ENCODE measurements around the gene TNRC18. TPM values are rescaled to one million over a fixed set of nuclear protein-coding genes. Genes with fewer than 3 reads are reported as not detected.

Gene TNRC18
- total and polyA plus RNA-seq, 2 of the 8 experiments (the other 6 are each of a cell fraction or from before 2014, with no cell fraction given): 1.7 to 8.6 TPM

- Histone ChIP-seq H3K14ac (ENCODE audit: insufficient read length) (no peak overlapping the region), H3K23me2 (ENCODE audit: low read depth, low read length) (no peaks in the 10 kb centered on the region), H2BK20ac (ENCODE audit: low read length) (no peak overlapping the region), H3K18ac (ENCODE audit: extremely low read depth, low read length) (no peak overlapping the region), H3K4me3 (ENCODE audit: extremely low read depth in 1 of 4, insufficient read depth in 2 of 4, low read depth in 3 of 4, low read length in 4 of 4) (no peak overlapping the region), H3K79me2 (ENCODE audit: control insufficient read depth in 1 of 2, insufficient read depth in 2 of 2, low read length in 2 of 2) (no peaks in the 10 kb centered on the region), H3K9ac (replicated peaks in 1 of 4; ENCODE audit: extremely low read depth in 1 of 4, low read depth in 3 of 4, low read length in 3 of 4) (no peak overlapping the region), H3K4me2 (ENCODE audit: insufficient read depth in 1 of 2, low read depth in 2 of 2, low read length in 2 of 2) (no peak overlapping the region), H2BK120ac (replicated peaks; ENCODE audit: low read depth, low read length) (no peak overlapping the region), H4K20me1 (replicated peaks in 1 of 2; ENCODE audit: control insufficient read depth in 1 of 2, insufficient read depth in 2 of 2, low read length in 2 of 2) (no peaks in the 10 kb centered on the region), H2BK5ac (ENCODE audit: low read depth, low read length) (no peak overlapping the region), H4K91ac (replicated peaks; ENCODE audit: insufficient read length, low read length) (no peak overlapping the region), H4K5ac (ENCODE audit: insufficient read length, low read depth, low read length) (no peak overlapping the region), H3K36me3 (ENCODE audit: control insufficient read depth in 2 of 4, insufficient read depth in 4 of 4, low read length in 3 of 4) (no peaks in the 10 kb centered on the region), H3K27ac (ENCODE audit: low read depth, low read length) (no peak overlapping the region), H3K56ac (replicated peaks; ENCODE audit: insufficient read length, low read depth, low read length) (no peak overlapping the region), H2BK12ac (ENCODE audit: low read depth, low read length) (no peak overlapping the region), H4K8ac (ENCODE audit: extremely low read depth, insufficient read depth, low read length) (no peak overlapping the region), H3K23ac (ENCODE audit: insufficient read length) (no peak overlapping the region), H2BK15ac (ENCODE audit: low read length) (no peak overlapping the region), H3K27me3 (replicated peaks in 1 of 4; ENCODE audit: control insufficient read depth in 3 of 4, extremely low read depth in 1 of 4, insufficient read depth in 3 of 4, low read length in 3 of 4) (no peaks in the 10 kb centered on the region), H2AK5ac (ENCODE audit: low read depth, low read length) (no peak overlapping the region), H3K4ac (replicated peaks; ENCODE audit: insufficient read length, low read depth, low read length) (no peak overlapping the region), H2AFZ (ENCODE audit: low read length) (no peak overlapping the region), H3K9me3 (ENCODE audit: insufficient read depth in 2 of 2, low read depth in 1 of 2, low read length in 1 of 2) (no peaks in the 10 kb centered on the region), H3K4me1 (replicated peaks in 1 of 4; ENCODE audit: control insufficient read depth in 3 of 4, insufficient read depth in 4 of 4, low read length in 3 of 4) (peaks cover 0 to 4% (median 0%) of the 10 kb centered on the region in 4 experiments; a peak in 1 of 7 replicates), H3K79me1 (ENCODE audit: low read depth, low read length) (no peaks in the 10 kb centered on the region)
- CTCF ChIA-PET (ENCODE audit: partially characterized antibody): interaction anchor here (0.6 to 1.1 kb wide), 4 partner anchors 12 to 137 kb away, joined by 3 read pairs; no protein-coding TSS in a partner anchor
- DNase-seq (ENCODE audit: low read depth in 1 of 2, low spot score in 2 of 2): no peak
- WGBS, 2 experiments (ENCODE audit: extremely low coverage in 1 of 2, insufficient coverage in 1 of 2, insufficient read length in 1 of 2, insufficient replicate concordance in 2 of 2, low coverage in 1 of 2, low lambda C conversion rate in 2 of 2, missing lambda C conversion rate in 1 of 2): 98% methylated on average over 3 of the region's 3 CpGs; no CpG with 5 or more reads in 1 of the 2 experiments
- no peak for FAIRE-seq
- POLR2A ChIA-PET (ENCODE audit: partially characterized antibody): no interaction called here
- TF ChIP-seq CTCF (IDR thresholded peaks at IDR 0.05; ENCODE audit: control extremely low read depth in 1 of 3, insufficient read depth in 1 of 3, low read depth in 1 of 3, low read length in 3 of 3): no peak
- TF ChIP-seq KDM4A (IDR thresholded peaks at IDR 0.05; ENCODE audit: low read depth, low read length, severe bottlenecking): no peak
- TF ChIP-seq RFX5 (IDR thresholded peaks at IDR 0.05; ENCODE audit: borderline replicate concordance, low read depth, low read length): no peak
- no peak for TF ChIP-seq POU5F1 (IDR thresholded peaks at IDR 0.05; ENCODE audit: low read depth, low read length)
- TF ChIP-seq HDAC2 (IDR thresholded peaks at IDR 0.05; ENCODE audit: borderline replicate concordance in 1 of 2, low read depth in 2 of 2, low read length in 2 of 2): no peak
- TF ChIP-seq RAD21 (IDR thresholded peaks at IDR 0.05 in 1 of 2, conservative IDR thresholded peaks at IDR 0.05 in 1 of 2; ENCODE audit: low read depth in 2 of 2, low read length in 2 of 2): no peak
- no peak for TF ChIP-seq E2F6 (IDR thresholded peaks at IDR 0.05)
- TF ChIP-seq RNF2 (IDR thresholded peaks at IDR 0.05; ENCODE audit: borderline replicate concordance, low read depth, low read length, missing control alignments, poor library complexity, severe bottlenecking): no peak
- no peak for TF ChIP-seq POLR2A (IDR thresholded peaks at IDR 0.05; ENCODE audit: control extremely low read depth in 1 of 2, low read depth in 2 of 2, low read length in 2 of 2)
- no peak for TF ChIP-seq CBX8 (IDR thresholded peaks at IDR 0.05; ENCODE audit: borderline replicate concordance, low read depth, low read length)
Observed at GRCh38 chr7:5330288-5330687, 93.3 kb downstream of the TNRC18 start.
